Uterus (tissue), 4 donors: ENCODE data around the gene SH3PXD2A. TPM values are rescaled to one million over a fixed set of nuclear protein-coding genes. Genes with fewer than 3 reads are reported as not detected.

Source experiments
- DNase-seq, 2 donors: peaks; one replicate each; pipeline ENCODE4 v3.0.0-alpha.2; 2019 to 2020
- H3K27ac ChIP-seq, 2 donors: fragments of 200-600 bp; sonication (generic); 1 replicate in 1 of 2; 2 replicates in 1 of 2; pipeline ENCODE4 v1.5.1; 2016 to 2018
- H3K27me3 ChIP-seq, 2 donors: fragments of 200-600 bp; sonication (generic); one replicate each; pipeline ENCODE4 v1.5.1; 2018 to 2019; ENCODE audit warnings: control low read depth in 1 of 2
- H3K36me3 ChIP-seq, 2 donors: fragments of 200-600 bp; sonication (generic); one replicate each; pipeline ENCODE4 v1.5.1; 2019; ENCODE audit warnings: control low read depth in 1 of 2
- H3K4me1 ChIP-seq, 2 donors: fragments of 200-600 bp; sonication (generic); one replicate each; pipeline ENCODE4 v1.5.1; 2018 to 2019; ENCODE audit warnings: control low read depth in 1 of 2
- H3K4me3 ChIP-seq, 2 donors: fragments of 200-600 bp; sonication (generic); 1 replicate in 1 of 2; 2 replicates in 1 of 2; pipeline ENCODE4 v1.5.1; 2018 to 2019; ENCODE audit warnings: mild to moderate bottlenecking in 1 of 2
- H3K9me3 ChIP-seq, 2 donors: fragments of 200-600 bp; sonication (generic); one replicate each; pipeline ENCODE4 v1.5.1; 2019; ENCODE audit warnings: control low read depth in 1 of 2
- POLR2A ChIP-seq, 2 donors: fragments of 450-650 bp; IDR thresholded peaks; one replicate each; pipeline ENCODE4 v1.6.1; 2016; ENCODE audit warnings: antibody characterized with exemption in 2 of 2, mild to moderate bottlenecking in 1 of 2, moderate library complexity in 1 of 2
- intact Hi-C: fragments of 100-400 bp; cut with DNase I; formaldehyde crosslinking; loops from one replicate; pipeline ENCODE4 v1.15.1; 2023; ENCODE audit warnings: low total_unique reads
- total RNA-seq, 4 donors: library from RNA; depleted of rRNA in 3 of 4; stranded (reverse); fragments of >200 nt in 3 of 4; gene quantifications; one replicate each; pipeline versions ENCODE4 v1.1.0 to v1.2.4, GENCODE V29; 2014 to 2023
- TF ChIP-seq, protein P1 (sequence below), 4 experiments: fragments of 200-600 bp in 2 of 4; fragments of 450-650 bp in 2 of 4; sonication (generic) in 2 of 4; IDR thresholded peaks; one replicate each; pipeline ENCODE4 v1.5.1; 2016 to 2019; ENCODE audit warnings: antibody characterized with exemption in 4 of 4, mild to moderate bottlenecking in 2 of 4, moderate library complexity in 1 of 4
- donor health status: DM: yes; HTN: yes; CAD: no.

Gene SH3PXD2A
- total RNA-seq, 4 donors from 2014 or later, result 12.6 to 117 (median 46.6) TPM

GRCh38 chr10:103590744-103591291, 264.6 kb downstream of the SH3PXD2A start:
- TF ChIP-seq, protein P1, sequence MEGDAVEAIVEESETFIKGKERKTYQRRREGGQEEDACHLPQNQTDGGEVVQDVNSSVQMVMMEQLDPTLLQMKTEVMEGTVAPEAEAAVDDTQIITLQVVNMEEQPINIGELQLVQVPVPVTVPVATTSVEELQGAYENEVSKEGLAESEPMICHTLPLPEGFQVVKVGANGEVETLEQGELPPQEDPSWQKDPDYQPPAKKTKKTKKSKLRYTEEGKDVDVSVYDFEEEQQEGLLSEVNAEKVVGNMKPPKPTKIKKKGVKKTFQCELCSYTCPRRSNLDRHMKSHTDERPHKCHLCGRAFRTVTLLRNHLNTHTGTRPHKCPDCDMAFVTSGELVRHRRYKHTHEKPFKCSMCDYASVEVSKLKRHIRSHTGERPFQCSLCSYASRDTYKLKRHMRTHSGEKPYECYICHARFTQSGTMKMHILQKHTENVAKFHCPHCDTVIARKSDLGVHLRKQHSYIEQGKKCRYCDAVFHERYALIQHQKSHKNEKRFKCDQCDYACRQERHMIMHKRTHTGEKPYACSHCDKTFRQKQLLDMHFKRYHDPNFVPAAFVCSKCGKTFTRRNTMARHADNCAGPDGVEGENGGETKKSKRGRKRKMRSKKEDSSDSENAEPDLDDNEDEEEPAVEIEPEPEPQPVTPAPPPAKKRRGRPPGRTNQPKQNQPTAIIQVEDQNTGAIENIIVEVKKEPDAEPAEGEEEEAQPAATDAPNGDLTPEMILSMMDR (IDR thresholded peaks at IDR 0.05), result no peak
- no peak for TF ChIP-seq POLR2A (IDR thresholded peaks at IDR 0.05)
- intact Hi-C loops, result no loop called here
- no peaks in the 10 kb centered on the region for H3K36me3 ChIP-seq
- H3K27me3 ChIP-seq, result no peaks in the 10 kb centered on the region
- DNase-seq, result no peak
- H3K9me3 ChIP-seq, result no peaks in the 10 kb centered on the region
- peak overlapping the region; percentile 56 to 65 for H3K27ac ChIP-seq
- H3K4me3 ChIP-seq, result no peak overlapping the region
- no peaks in the 10 kb centered on the region for H3K4me1 ChIP-seq

DNA sequence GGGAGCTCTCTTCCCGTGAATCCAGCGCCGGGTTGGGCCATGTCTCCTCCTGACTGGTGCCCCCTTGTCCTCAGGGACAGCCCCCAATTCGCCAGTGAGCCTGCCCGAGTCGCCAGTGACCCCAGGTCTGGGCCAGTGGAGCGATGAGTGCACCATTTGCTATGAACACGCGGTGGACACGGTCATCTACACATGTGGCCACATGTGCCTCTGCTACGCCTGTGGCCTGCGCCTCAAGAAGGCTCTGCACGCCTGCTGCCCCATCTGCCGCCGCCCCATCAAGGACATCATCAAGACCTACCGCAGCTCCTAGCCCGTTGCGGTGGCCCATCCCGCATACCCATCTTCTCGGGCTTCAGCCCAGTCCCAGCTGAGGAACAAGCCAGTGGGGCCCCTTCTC, 265.3 kb downstream of the SH3PXD2A start:
- DNase-seq, result no peak
- Histone ChIP-seq H3K36me3 (no peaks in the 10 kb centered on the region), H3K4me3 (no peak overlapping the region), H3K27me3 (no peaks in the 10 kb centered on the region), H3K27ac (peak overlapping the region; percentile 13 to 26), H3K9me3 (no peaks in the 10 kb centered on the region), H3K4me1 (no peaks in the 10 kb centered on the region)
- TF ChIP-seq, protein P1 (IDR thresholded peaks at IDR 0.05), result no peak
- no peak for TF ChIP-seq POLR2A (IDR thresholded peaks at IDR 0.05)
- intact Hi-C loops, result no loop called here

DNA sequence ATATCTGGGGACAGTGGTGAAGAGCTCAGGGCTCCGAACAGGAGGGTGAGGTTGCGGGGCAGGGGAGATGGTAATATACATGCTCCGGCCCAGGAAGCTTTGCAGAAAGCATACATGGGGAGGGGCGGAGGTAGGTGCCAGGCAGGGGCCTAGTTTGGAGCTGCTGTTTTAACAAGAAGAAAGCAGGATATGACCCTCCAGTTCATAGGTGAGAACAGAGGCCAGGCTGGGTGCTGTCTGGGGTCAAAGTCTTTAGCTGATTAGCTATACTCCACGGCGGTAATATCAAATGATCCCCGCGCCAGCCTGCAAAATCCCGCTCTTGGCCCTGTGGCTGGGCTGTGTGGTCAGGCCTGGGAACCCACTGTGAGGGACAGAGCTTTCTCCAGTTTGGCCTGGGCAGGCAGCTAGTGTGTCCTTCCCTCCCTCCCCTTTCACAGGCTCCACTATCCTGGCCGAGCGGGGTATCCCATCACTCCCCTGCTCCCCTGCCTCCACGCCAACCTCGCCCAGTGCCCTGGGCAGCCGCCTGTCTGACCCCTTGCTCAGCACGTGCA, 266.2 kb downstream of the SH3PXD2A start:
- H3K36me3 ChIP-seq, result no peaks in the 10 kb centered on the region
- H3K27me3 ChIP-seq, result no peaks in the 10 kb centered on the region
- no peaks in the 10 kb centered on the region for H3K9me3 ChIP-seq
- H3K4me1 ChIP-seq, result no peaks in the 10 kb centered on the region
- TF ChIP-seq, protein P1 (IDR thresholded peaks at IDR 0.05), result no peak
- no peak for TF ChIP-seq POLR2A (IDR thresholded peaks at IDR 0.05)
- intact Hi-C loops, result no loop called here
- no peak for DNase-seq
- peak overlapping the region; percentile 13 to 26 for H3K27ac ChIP-seq
- no peak overlapping the region for H3K4me3 ChIP-seq

- DNase-seq, result no peak
- Histone ChIP-seq H3K27me3 (no peaks in the 10 kb centered on the region), H3K27ac (peak overlapping the region in 1 of 2 donors; percentile 22), H3K4me3 (no peak overlapping the region), H3K9me3 (no peaks in the 10 kb centered on the region), H3K36me3 (no peaks in the 10 kb centered on the region), H3K4me1 (no peaks in the 10 kb centered on the region)
- TF ChIP-seq POLR2A (IDR thresholded peaks at IDR 0.05), result no peak
- TF ChIP-seq, protein P1 (IDR thresholded peaks at IDR 0.05), result no peak
- intact Hi-C loops, result no loop called here
Observed at GRCh38 chr10:103587073-103587472, 268.3 kb downstream of the SH3PXD2A start.

- no peak for DNase-seq
- TF ChIP-seq, protein P1 (IDR thresholded peaks at IDR 0.05), result no peak
- TF ChIP-seq POLR2A (IDR thresholded peaks at IDR 0.05), result no peak
- Histone ChIP-seq H3K4me3 (peak overlapping the region in 1 of 2 donors; percentile 53), H3K36me3 (no peaks in the 10 kb centered on the region), H3K27ac (peak overlapping the region; percentile 56 to 70), H3K9me3 (no peaks in the 10 kb centered on the region), H3K4me1 (no peaks in the 10 kb centered on the region), H3K27me3 (no peaks in the 10 kb centered on the region)
- intact Hi-C loops, result no loop called here
Observed at GRCh38 chr10:103585011-103585405, 270.4 kb downstream of the SH3PXD2A start.
